Activated CD4-positive, alpha-beta T cell treated with anti-CD3 and anti-CD28 coated beads, Interleukin-2, amount 50 U/mL, for 16 hours (primary cell): ENCODE results near the gene PCDH9.
A peak's percentile ranks its signal among the peaks of the same experiment; 100 is the strongest.

Experiments used
- DNase-seq: peaks from one replicate; pipeline ENCODE4 v3.0.0-alpha.2; 2020

Gene PCDH9

GRCh38 chr13:67015976-67016600, 214.0 kb downstream of the PCDH9 start:
- DNase-seq, result no peak

- no peak for DNase-seq
Observed at GRCh38 chr13:67014399-67014798, 215.7 kb downstream of the PCDH9 start.

GRCh38 chr13:67013709-67014108, 216.4 kb downstream of the PCDH9 start:
- no peak for DNase-seq

GRCh38 chr13:67008075-67008668, 222.0 kb downstream of the PCDH9 start:
- no peak for DNase-seq

GRCh38 chr13:67004511-67004910, 225.6 kb downstream of the PCDH9 start:
- DNase-seq, result no peak

- DNase-seq, result no peak
Observed at GRCh38 chr13:67003743-67004142, 226.4 kb downstream of the PCDH9 start.

GRCh38 chr13:67001363-67001762, 228.8 kb downstream of the PCDH9 start:
- no peak for DNase-seq

- DNase-seq, result no peak
Observed at GRCh38 chr13:66996503-66996902, 233.6 kb downstream of the PCDH9 start.

- DNase-seq, result no peak
Observed at GRCh38 chr13:66995203-66995611, 234.9 kb downstream of the PCDH9 start.

- no peak for DNase-seq
Observed at GRCh38 chr13:66994517-66995202, 235.5 kb downstream of the PCDH9 start.

- peak; percentile 1 for DNase-seq
Observed at GRCh38 chr13:66994097-66994496, 236.0 kb downstream of the PCDH9 start.

- DNase-seq, result no peak
Observed at GRCh38 chr13:66992719-66993118, 237.4 kb downstream of the PCDH9 start.

- DNase-seq, result no peak
Observed at GRCh38 chr13:66992183-66992582, 238.0 kb downstream of the PCDH9 start.

- DNase-seq, result no peak
Observed at GRCh38 chr13:66984241-66984640, 245.9 kb downstream of the PCDH9 start.

- DNase-seq, result no peak
Observed at GRCh38 chr13:66981912-66982311, 248.2 kb downstream of the PCDH9 start.

GRCh38 chr13:66977161-66977560, 253.0 kb downstream of the PCDH9 start:
- DNase-seq, result no peak

- DNase-seq, result no peak
Observed at GRCh38 chr13:66974889-66975288, 255.2 kb downstream of the PCDH9 start.

- no peak for DNase-seq
Observed at GRCh38 chr13:66974174-66974573, 256.0 kb downstream of the PCDH9 start.

GRCh38 chr13:66972659-66973058, 257.5 kb downstream of the PCDH9 start:
- DNase-seq, result no peak

GRCh38 chr13:66971004-66971403, 259.1 kb downstream of the PCDH9 start:
- no peak for DNase-seq

- no peak for DNase-seq
Observed at GRCh38 chr13:66969291-66969690, 260.8 kb downstream of the PCDH9 start.

GRCh38 chr13:66967811-66968597, 262.1 kb downstream of the PCDH9 start:
- DNase-seq, result no peak

GRCh38 chr13:66965181-66965580, 265.0 kb downstream of the PCDH9 start:
- DNase-seq, result no peak

GRCh38 chr13:66962953-66963352, 267.2 kb downstream of the PCDH9 start:
- no peak for DNase-seq
